Stomach (tissue), 9 donors: ENCODE data around the gene R3HCC1L. TPM values are rescaled to one million over a fixed set of nuclear protein-coding genes. Genes with fewer than 3 reads are reported as not detected.

Experiments
- DNase-seq, 2 donors: peaks; one replicate each; pipeline versions ENCODE4 v3.0.0 to v3.0.0-alpha.2; 2013 to 2019
- H3K27ac ChIP-seq, 5 donors: fragments of 200-600 bp in 4 of 5; sonication (generic) in 4 of 5; one replicate each; pipeline ENCODE4 v1.5.1; 2013 to 2019; ENCODE audit warnings: mild to moderate bottlenecking in 1 of 5, moderate library complexity in 1 of 5
- H3K27me3 ChIP-seq, 3 donors: fragments of 200-600 bp; sonication (generic); one replicate each; pipeline ENCODE4 v1.5.1; 2017 to 2019; ENCODE audit warnings: mixed run types in 1 of 3
- H3K36me3 ChIP-seq, 4 donors: fragments of 200-600 bp; sonication (generic); 1 replicate in 3 of 4; 2 replicates in 1 of 4; pipeline ENCODE4 v1.5.1; 2016 to 2019
- H3K4me1 ChIP-seq, 4 donors: fragments of 200-600 bp; sonication (generic); one replicate each; pipeline ENCODE4 v1.5.1; 2016 to 2019
- H3K4me3 ChIP-seq, 4 donors: fragments of 200-600 bp; sonication (generic) in 3 of 4; one replicate each; pipeline ENCODE4 v1.5.1; 2016 to 2019; ENCODE audit warnings: mild to moderate bottlenecking in 1 of 4
- H3K9me3 ChIP-seq, 4 donors: fragments of 200-600 bp; sonication (generic); one replicate each; pipeline ENCODE4 v1.5.1; 2016 to 2019
- EP300 ChIP-seq: sonication (generic); formaldehyde crosslinking; IDR thresholded peaks from one replicate; pipeline ENCODE4 v1.6.1; 2017; ENCODE audit warnings: antibody characterized with exemption
- POLR2A ChIP-seq, 4 donors: fragments of 450-650 bp; IDR thresholded peaks; one replicate each; pipeline ENCODE4 v1.6.1; 2016; ENCODE audit warnings: antibody characterized with exemption in 4 of 4, control low read depth in 2 of 4, mild to moderate bottlenecking in 1 of 4, moderate library complexity in 1 of 4
- POLR2AphosphoS5 ChIP-seq, 3 donors: sonication (generic); formaldehyde crosslinking; IDR thresholded peaks; one replicate each; pipeline ENCODE4 v1.6.1; 2016; ENCODE audit warnings: antibody characterized with exemption in 3 of 3
- WGBS, 5 donors: extraction: QIAGEN DNeasy Blood & Tissue Kit in 3 of 5; methylation state at CpG; one replicate each; pipeline versions ENCODE4 v1.1.5 to v1.1.7; 2013 to 2018; 5-methylcytosine and 5-hydroxymethylcytosine counted together
- intact Hi-C: fragments of 100-400 bp; cut with DNase I; formaldehyde crosslinking; loops from one replicate; pipeline ENCODE4 v1.15.1; 2023; ENCODE audit warnings: low total_unique reads
- polyA plus RNA-seq, 3 donors: library from polyadenylated mRNA; stranded (reverse); fragments of 200-250 nt; gene quantifications; one replicate each; pipeline ENCODE4 v1.2.3, GENCODE V29; 2013
- total RNA-seq, 5 donors: library from RNA; depleted of rRNA; stranded (reverse); fragments of >200 nt; gene quantifications; one replicate each; pipeline versions ENCODE4 v1.1.0 to v1.2.3, GENCODE V29; 2014 to 2016
- TF ChIP-seq, protein P1 (sequence below), 7 experiments: fragments of 450-650 bp in 4 of 7; fragments of 200-600 bp in 3 of 7; sonication (generic) in 3 of 7; IDR thresholded peaks; one replicate each; pipeline ENCODE4 v1.5.1; 2016 to 2019; ENCODE audit warnings: antibody characterized with exemption in 7 of 7, control low read depth in 2 of 7, mild to moderate bottlenecking in 1 of 7
- donor health status: healthy with polysubstance abuse.
- donor health status: Bipolar disorder and iron deficiency.
- donor health status: healthy.

The R3HCC1L gene
- total and polyA plus RNA-seq, 8 donors = 7.3 to 97.6 (median 15.3) TPM

DNA sequence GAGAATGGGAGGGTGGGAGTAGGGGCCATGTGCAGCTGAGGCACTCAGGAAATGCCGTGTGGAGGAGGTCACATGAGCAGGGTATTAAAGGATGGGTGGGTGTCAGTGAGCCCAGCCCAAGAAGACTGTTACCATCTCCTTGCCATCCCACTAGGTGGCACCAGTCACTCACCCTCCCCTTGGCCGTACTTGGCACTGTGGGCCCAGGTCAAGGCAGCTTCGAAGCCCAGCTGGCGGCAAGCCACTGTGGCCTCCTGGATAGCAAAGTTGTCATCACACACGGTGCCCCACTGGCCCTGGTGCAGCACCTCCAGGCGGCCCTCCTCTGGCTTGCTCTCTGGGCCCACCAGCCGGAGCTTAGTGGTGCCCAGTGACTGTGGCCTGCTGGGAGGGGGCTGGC is 128.1 kb downstream of the R3HCC1L start:
- Histone ChIP-seq H3K4me1 (peaks cover 5 to 37% (median 15%) of the 10 kb centered on the region in 4 donors), H3K9me3 (no peaks in the 10 kb centered on the region), H3K27me3 (peaks cover 0 to 17% (median 5%) of the 10 kb centered on the region in 3 donors), H3K4me3 (no peak overlapping the region), H3K27ac (no peak overlapping the region), H3K36me3 (no peaks in the 10 kb centered on the region)
- TF ChIP-seq, protein P1, sequence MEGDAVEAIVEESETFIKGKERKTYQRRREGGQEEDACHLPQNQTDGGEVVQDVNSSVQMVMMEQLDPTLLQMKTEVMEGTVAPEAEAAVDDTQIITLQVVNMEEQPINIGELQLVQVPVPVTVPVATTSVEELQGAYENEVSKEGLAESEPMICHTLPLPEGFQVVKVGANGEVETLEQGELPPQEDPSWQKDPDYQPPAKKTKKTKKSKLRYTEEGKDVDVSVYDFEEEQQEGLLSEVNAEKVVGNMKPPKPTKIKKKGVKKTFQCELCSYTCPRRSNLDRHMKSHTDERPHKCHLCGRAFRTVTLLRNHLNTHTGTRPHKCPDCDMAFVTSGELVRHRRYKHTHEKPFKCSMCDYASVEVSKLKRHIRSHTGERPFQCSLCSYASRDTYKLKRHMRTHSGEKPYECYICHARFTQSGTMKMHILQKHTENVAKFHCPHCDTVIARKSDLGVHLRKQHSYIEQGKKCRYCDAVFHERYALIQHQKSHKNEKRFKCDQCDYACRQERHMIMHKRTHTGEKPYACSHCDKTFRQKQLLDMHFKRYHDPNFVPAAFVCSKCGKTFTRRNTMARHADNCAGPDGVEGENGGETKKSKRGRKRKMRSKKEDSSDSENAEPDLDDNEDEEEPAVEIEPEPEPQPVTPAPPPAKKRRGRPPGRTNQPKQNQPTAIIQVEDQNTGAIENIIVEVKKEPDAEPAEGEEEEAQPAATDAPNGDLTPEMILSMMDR (IDR thresholded peaks at IDR 0.05) = peak in 2 of 7 experiments; percentile 18 to 42
- TF ChIP-seq EP300 = no peak
- peak; percentile 19 to 39 for DNase-seq
- intact Hi-C loops = no loop called here
- WGBS, 5 donors = 60 to 77% (median 69%) methylated on average over 2 to 7 of the region's 7 CpGs

DNA sequence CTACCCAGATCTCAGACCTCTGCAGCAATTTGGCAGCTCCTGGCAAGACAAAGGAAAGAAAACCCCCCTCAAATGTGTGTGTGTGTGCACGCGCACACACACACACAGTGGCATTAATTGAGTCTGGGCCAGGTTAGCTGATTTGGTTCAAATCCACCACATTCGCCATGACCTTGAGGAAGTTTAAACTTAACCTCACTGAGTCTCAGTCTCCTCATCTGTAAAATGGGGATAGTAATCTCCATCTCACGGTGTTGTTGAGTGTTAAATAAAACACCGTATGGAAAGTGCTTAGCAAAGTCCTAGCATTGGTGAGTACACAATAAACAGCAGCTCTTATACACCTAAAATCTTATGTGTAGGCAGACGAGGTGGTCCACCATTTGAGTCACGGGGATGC is 128.6 kb downstream of the R3HCC1L start:
- intact Hi-C loops = no loop called here
- no peaks in the 10 kb centered on the region for H3K9me3 ChIP-seq
- H3K27me3 ChIP-seq = peaks cover 0 to 21% (median 9%) of the 10 kb centered on the region in 3 donors
- WGBS, 5 donors = 86 to 94% (median 92%) methylated on average over 7 of the region's 7 CpGs
- TF ChIP-seq, protein P1 (IDR thresholded peaks at IDR 0.05) = no peak
- TF ChIP-seq POLR2A (IDR thresholded peaks at IDR 0.05) (no peak), POLR2AphosphoS5 (IDR thresholded peaks at IDR 0.05) (no peak), EP300 (no peak)
- H3K4me3 ChIP-seq = no peak overlapping the region
- peaks cover 9 to 42% (median 19%) of the 10 kb centered on the region in 4 donors for H3K4me1 ChIP-seq
- H3K36me3 ChIP-seq = no peaks in the 10 kb centered on the region
- DNase-seq = peak in 1 of 2 donors; percentile 0
- H3K27ac ChIP-seq = no peak overlapping the region

DNA sequence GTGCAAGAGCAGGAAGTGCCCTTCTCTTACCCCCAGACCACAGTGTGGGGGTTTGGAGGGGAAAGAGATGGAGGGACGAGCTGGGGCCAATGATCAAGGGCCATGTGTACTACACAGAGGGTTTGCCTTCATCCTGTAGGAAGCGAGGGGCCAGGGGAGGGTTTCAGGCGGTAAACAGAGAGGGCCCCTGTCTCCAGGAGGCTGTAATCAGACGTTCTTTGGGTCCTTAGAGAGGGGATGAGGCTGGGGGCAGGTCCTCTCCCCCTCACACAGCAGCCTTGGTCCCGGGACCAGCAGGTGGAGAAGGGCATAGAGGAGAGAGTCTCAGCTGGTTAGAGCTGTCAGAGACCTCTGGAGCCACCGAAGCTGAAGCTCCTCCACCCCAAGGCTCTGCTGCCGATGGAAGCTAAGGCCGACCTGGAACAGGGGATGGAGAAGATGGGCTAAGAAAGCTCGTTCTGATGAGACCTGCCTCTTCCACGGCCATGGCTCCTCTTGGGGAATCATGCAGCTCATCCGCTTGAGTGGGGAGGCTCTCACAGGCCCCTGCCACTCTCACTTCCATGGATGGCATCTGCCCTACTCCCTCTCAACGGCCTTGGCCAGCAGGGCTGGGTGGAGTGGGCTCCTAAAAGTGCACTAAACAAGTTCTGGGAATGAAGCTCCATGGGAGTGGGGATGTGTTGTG is 130.1 kb downstream of the R3HCC1L start:
- peak in 1 of 2 donors; percentile 0 for DNase-seq
- Histone ChIP-seq H3K4me3 (no peak overlapping the region), H3K27ac (no peak overlapping the region), H3K4me1 (peaks cover 21 to 52% (median 32%) of the 10 kb centered on the region in 4 donors), H3K27me3 (peaks cover 0 to 34% (median 12%) of the 10 kb centered on the region in 3 donors), H3K36me3 (no peaks in the 10 kb centered on the region), H3K9me3 (no peaks in the 10 kb centered on the region)
- 73 to 83% (median 81%) methylated on average over 11 to 12 of the region's 12 CpGs for WGBS, 5 donors
- intact Hi-C loops = no loop called here
- TF ChIP-seq EP300 = no peak
- TF ChIP-seq, protein P1 (IDR thresholded peaks at IDR 0.05) = no peak
- no peak for TF ChIP-seq POLR2AphosphoS5 (IDR thresholded peaks at IDR 0.05)
- no peak for TF ChIP-seq POLR2A (IDR thresholded peaks at IDR 0.05)

DNA sequence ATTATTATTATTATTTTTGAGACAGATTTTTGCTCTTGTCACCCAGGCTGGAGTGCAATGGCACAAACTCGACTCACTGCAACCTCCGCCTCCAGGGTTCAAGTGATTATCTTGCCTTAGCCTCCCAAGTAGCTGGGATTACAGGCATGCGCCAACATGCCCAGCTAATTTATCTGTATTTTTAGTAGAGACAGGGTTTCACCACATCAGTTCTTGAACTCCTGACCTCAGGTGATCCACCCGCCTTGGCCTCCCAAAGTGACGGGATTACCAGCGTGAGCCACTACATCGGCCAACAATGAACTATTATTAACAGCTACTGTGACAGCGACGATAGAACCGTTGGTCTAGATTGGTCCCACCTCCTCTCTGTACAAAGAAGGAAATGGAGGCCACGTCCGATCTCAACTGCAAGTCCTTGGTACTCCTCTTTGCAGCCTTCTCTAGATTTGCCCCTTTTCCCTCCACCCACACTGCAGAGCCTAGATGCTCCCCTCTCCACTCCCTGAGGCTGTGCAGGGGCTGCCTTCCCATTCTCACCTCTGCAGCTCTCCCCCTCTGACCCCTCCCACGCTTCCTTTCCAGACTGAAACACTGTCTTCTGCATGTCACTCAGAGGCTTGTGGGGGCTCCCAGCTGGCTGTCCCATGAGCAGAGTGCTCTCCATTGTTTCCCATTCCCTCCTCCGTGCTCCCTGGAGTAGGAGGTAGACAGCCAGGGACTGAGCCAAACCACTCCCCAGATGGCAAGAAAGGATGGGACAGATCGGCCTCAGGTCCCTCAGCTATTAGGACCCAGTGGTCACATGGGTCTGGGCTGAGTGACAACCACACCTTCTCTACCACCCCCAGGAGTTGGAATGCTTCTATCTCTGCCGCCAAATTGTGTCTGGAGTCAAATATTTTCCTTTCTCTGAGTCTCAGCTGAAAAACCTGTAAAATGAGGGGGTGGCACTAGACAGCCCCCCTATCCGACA is 131.2 kb downstream of the R3HCC1L start:
- no peak overlapping the region for H3K27ac ChIP-seq
- WGBS, 5 donors = 67 to 78% (median 73%) methylated on average over 16 to 17 of the region's 17 CpGs
- TF ChIP-seq EP300 (no peak), POLR2AphosphoS5 (IDR thresholded peaks at IDR 0.05) (no peak), POLR2A (IDR thresholded peaks at IDR 0.05) (no peak)
- TF ChIP-seq, protein P1 (IDR thresholded peaks at IDR 0.05) = no peak

More for the DNA sequence above, 131.2 kb downstream of the R3HCC1L start:
- H3K27me3 ChIP-seq = peaks cover 0 to 38% (median 12%) of the 10 kb centered on the region in 3 donors
- peaks cover 23 to 53% (median 38%) of the 10 kb centered on the region in 4 donors for H3K4me1 ChIP-seq
- no peak overlapping the region for H3K4me3 ChIP-seq
- DNase-seq = no peak
- no peaks in the 10 kb centered on the region for H3K36me3 ChIP-seq
- no peaks in the 10 kb centered on the region for H3K9me3 ChIP-seq
- intact Hi-C loops = no loop called here
